ENCODE data around the gene ALDH4A1. TPM values are rescaled to one million over a fixed set of nuclear protein-coding genes. Genes with fewer than 3 reads are reported as not detected.
A peak's percentile ranks its signal among the peaks of the same experiment; 100 is the strongest.

ALDH4A1 gene
- total and polyA plus RNA-seq, 9 donors, result 2.8 to 13.9 (median 8.0) TPM

- WGBS, 3 donors, result 91 to 94% (median 93%) methylated on average over 6 of the region's 6 CpGs
- Histone ChIP-seq H3K9me3 (no peaks in the 10 kb centered on the region), H3K27ac (no peak overlapping the region), H3K4me1 (ENCODE audit: insufficient read depth) (no peaks in the 10 kb centered on the region), H3K27me3 (no peaks in the 10 kb centered on the region), H3K4me3 (no peak overlapping the region), H3K36me3 (no peaks in the 10 kb centered on the region)
- intact Hi-C loops (cut with DNase I), result no loop called here
- TF ChIP-seq CTCF (IDR thresholded peaks at IDR 0.05), result no peak
- no peak for TF ChIP-seq EP300 (IDR thresholded peaks at IDR 0.05)
- TF ChIP-seq POLR2A (IDR thresholded peaks at IDR 0.05), result no peak
- DNase-seq, result no peak
These were observed 78.9 kb downstream of the ALDH4A1 start for GRCh38 chr1:18823438-18823837.

MicroRNA genes within 50 kb of the gene (microRNA counts, 767-probe panel; counts per million panel counts)
- 530 counts per million, percentile 78 among the panel's probes with 10 or more counts for microRNA hsa-miR-1290

Small RNAs within 50 kb of the gene (microRNA-seq; reads per million reads assigned to microRNA genes)
- gene MIR1290 (0 reads per million in 3 donors), gene MIR4695 (0 reads per million in 3 donors)

Small RNAs within 50 kb of the gene (small RNA-seq; reads per million reads assigned to genes)
- not detected for gene MIR1290
- gene MIR4695, result not detected

Other genes with a start within 250 kb of the ALDH4A1 start
- gene TAS1R2, start 42.9 kb downstream of the ALDH4A1 start, total RNA-seq, result not detected
- not detected for gene TAS1R2, start 42.9 kb downstream of the ALDH4A1 start, polyA plus RNA-seq
- 10 to 100 TPM in 1 of 7 donors, 1 to 10 TPM in 6; 3.6 to 11.2 (median 6.2) TPM for gene IFFO2, start 54.1 kb upstream of the ALDH4A1 start, total RNA-seq
- gene IFFO2, start 54.1 kb upstream of the ALDH4A1 start, polyA plus RNA-seq, result 1 to 10 TPM; 3.4 to 6.3 TPM

Data from ovary (tissue), 9 donors.